RWPE1 (cell line): Measurements from ENCODE around the gene ACTRT2.

ENCODE experiments used
- CTCF ChIA-PET: fragments of 350-600 bp; sonication (Branson Sonifier 250); formaldehyde crosslinking; extraction: SDS; loops from one replicate; lab custom pipeline; 2021; lab: Yijun Ruan, JAX
- POLR2A ChIA-PET: fragments of 400-600 bp; formaldehyde crosslinking; extraction: SDS; loops from one replicate; lab custom pipeline; 2020; ENCODE audit warnings: antibody characterized with exemption; ENCODE audit not compliant: low non-redundant PET; lab: Yijun Ruan, JAX
- DNase-seq: peaks from one replicate; pipeline ENCODE4 v3.0.0; 2012; ENCODE audit warnings: low spot score
- H3K27ac ChIP-seq: fragments of 450-650 bp; 2 replicates; pipeline ENCODE4 v1.5.1; 2017
- CTCF ChIP-seq: fragments of 450-650 bp; conservative IDR thresholded peaks from 2 replicates; pipeline ENCODE4 v1.5.1; 2017; ENCODE audit warnings: low read depth, mild to moderate bottlenecking

ACTRT2 gene

DNA sequence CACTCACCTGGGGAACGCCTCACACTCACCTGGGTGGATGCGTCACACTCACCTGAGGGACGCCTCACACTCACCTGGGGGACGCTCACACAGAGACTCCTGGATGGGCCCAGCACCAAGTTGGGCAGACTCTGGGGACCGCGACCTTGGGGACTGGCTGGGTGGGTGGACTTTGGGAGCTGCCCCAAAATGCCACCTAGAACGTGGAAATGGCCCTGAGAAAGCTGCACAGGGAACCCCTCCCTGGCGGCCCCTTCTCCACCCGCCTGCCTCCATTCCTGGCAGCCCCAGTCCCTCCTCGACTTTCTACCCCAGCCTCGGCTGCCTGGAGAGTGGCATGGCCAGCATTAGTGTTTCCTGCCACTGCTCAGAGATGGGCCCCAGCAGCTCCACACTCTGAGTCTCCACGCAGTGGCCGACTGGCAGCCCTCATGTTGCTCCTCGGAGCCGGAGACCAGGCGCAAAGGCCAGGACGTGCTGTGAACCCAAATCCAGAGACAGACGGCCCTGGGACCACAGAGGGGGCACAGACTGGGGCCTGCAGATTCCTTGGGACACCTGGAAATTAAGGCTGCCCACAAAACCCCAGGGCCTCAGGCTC, 46.5 kb upstream of the ACTRT2 start:
- TF ChIP-seq CTCF: no peak
- ChIA-PET CTCF (no interaction called here), POLR2A (no interaction called here)
- no peak for DNase-seq
- H3K27ac ChIP-seq: no peak overlapping the region

- H3K27ac ChIP-seq: no peak overlapping the region
- no peak for DNase-seq
- no peak for TF ChIP-seq CTCF
- POLR2A ChIA-PET: no interaction called here
- CTCF ChIA-PET: no interaction called here
Measured at GRCh38 chr1:2975466-2976179, 45.6 kb upstream of the ACTRT2 start.

GRCh38 chr1:2976180-2976562, 45.1 kb upstream of the ACTRT2 start:
- no peak overlapping the region for H3K27ac ChIP-seq
- ChIA-PET POLR2A (no interaction called here), CTCF (no interaction called here)
- no peak for DNase-seq
- no peak for TF ChIP-seq CTCF

DNA sequence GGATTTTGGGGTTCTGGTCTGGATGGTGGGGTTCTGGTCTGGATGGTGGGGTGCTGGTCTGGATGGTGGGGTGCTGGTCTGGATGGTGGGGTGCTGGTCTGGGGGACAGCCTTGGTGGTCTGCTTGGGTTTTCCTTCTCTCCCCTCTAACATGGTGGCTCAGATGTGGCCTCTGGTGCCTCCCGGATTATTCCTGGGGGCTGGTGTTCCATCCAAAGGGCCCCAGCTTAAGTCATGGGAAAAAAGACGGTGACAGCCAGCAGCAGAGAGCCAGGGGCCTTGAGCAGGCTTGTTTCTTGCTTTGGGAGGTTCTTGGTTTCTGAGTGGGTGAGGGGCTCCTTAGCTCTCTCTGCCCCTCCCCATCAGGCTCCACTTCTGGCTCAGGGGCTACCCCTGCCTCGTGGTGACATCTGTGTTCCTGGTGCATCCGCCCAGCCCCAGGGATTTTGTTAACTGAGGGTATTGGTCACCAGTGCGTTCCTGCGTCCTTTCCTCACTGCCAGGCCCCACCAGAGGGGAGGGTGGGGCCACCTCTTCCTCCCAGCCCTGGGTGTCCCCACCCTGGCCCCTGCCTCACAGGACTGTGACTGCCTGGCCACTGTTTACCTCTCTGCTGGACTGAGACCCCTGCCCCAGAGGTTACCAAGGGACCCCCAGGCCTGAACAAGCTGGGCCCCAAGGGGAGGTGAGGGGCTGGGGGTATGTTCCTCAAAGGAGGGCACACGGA, 43.2 kb upstream of the ACTRT2 start:
- ChIA-PET CTCF (interaction anchor here (0.5 kb wide), 1 partner anchor 290 kb away, joined by 3 read pairs; no protein-coding TSS in a partner anchor), POLR2A (no interaction called here)
- TF ChIP-seq CTCF: no peak
- DNase-seq: no peak
- no peak overlapping the region for H3K27ac ChIP-seq

- CTCF ChIA-PET: no interaction called here
- DNase-seq: no peak
- no peak overlapping the region for H3K27ac ChIP-seq
- POLR2A ChIA-PET: no interaction called here
- no peak for TF ChIP-seq CTCF
Measured at GRCh38 chr1:2978691-2979190, 42.5 kb upstream of the ACTRT2 start.

- ChIA-PET CTCF (no interaction called here), POLR2A (no interaction called here)
- no peak for DNase-seq
- no peak for TF ChIP-seq CTCF
- no peak overlapping the region for H3K27ac ChIP-seq
Measured at GRCh38 chr1:2979191-2980072, 41.8 kb upstream of the ACTRT2 start.
